Thyroid gland (tissue), 4 donors: ENCODE measurements around the gene RNF4.

Experiments
- POLR2A ChIP-seq, 2 donors: fragments of 450-650 bp; IDR thresholded peaks; one replicate each; pipeline ENCODE4 v1.6.1; 2017; ENCODE audit warnings: antibody characterized with exemption in 2 of 2, mild to moderate bottlenecking in 2 of 2, moderate library complexity in 1 of 2
- TF ChIP-seq, protein P1 (sequence below), 6 experiments: fragments of 200-600 bp in 3 of 6; fragments of 450-650 bp in 3 of 6; sonication (generic) in 3 of 6; IDR thresholded peaks; one replicate each; pipeline ENCODE4 v1.5.1; 2016 to 2019; ENCODE audit warnings: antibody characterized with exemption in 6 of 6, mild to moderate bottlenecking in 2 of 6, inconsistent platforms in 1 of 6, moderate library complexity in 1 of 6

DNA sequence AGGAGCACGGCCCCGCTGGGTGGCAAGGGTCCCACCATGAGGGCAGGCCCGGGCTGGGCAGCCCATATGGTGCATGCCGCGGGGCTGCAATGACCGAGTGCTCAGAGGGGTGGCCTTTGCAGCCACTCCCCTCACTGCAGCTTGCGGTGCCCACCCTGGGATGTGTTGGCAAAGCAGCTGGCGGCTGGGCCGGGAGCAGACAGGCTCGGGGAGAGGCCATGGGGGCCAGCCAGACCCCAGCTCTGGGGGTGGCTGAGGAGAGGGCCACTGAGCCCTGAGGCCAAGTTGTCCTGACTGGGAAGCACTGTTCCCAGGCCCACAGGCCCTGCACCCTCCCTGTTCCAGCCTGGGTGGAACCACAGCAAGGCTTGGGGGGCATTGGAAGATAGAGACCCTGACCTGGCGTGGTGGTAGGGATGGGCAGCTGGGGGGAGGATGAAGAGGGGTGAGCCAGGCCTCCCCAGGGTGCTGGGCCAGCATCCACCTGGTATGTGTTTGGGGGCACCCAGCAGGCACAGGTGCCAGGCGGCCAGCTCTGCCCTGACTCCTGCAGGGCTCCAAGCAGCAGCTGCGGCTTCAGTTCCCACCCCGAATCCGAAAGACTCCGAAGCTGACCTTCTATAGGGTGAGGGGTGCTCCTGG is 18.4 kb upstream of the RNF4 start:
- TF ChIP-seq, protein P1, sequence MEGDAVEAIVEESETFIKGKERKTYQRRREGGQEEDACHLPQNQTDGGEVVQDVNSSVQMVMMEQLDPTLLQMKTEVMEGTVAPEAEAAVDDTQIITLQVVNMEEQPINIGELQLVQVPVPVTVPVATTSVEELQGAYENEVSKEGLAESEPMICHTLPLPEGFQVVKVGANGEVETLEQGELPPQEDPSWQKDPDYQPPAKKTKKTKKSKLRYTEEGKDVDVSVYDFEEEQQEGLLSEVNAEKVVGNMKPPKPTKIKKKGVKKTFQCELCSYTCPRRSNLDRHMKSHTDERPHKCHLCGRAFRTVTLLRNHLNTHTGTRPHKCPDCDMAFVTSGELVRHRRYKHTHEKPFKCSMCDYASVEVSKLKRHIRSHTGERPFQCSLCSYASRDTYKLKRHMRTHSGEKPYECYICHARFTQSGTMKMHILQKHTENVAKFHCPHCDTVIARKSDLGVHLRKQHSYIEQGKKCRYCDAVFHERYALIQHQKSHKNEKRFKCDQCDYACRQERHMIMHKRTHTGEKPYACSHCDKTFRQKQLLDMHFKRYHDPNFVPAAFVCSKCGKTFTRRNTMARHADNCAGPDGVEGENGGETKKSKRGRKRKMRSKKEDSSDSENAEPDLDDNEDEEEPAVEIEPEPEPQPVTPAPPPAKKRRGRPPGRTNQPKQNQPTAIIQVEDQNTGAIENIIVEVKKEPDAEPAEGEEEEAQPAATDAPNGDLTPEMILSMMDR (IDR thresholded peaks at IDR 0.05): no peak
- no peak for TF ChIP-seq POLR2A (IDR thresholded peaks at IDR 0.05)
